ENCODE measurements around the gene NIT1. TPM values are rescaled to one million over a fixed set of nuclear protein-coding genes. Genes with fewer than 3 reads are reported as not detected.

Gene NIT1
- total and polyA plus RNA-seq, 10 of the 15 experiments (the other 5 are each of a cell fraction or from before 2014, with no cell fraction given), result 19.2 to 54.4 (median 28.3) TPM

DNA sequence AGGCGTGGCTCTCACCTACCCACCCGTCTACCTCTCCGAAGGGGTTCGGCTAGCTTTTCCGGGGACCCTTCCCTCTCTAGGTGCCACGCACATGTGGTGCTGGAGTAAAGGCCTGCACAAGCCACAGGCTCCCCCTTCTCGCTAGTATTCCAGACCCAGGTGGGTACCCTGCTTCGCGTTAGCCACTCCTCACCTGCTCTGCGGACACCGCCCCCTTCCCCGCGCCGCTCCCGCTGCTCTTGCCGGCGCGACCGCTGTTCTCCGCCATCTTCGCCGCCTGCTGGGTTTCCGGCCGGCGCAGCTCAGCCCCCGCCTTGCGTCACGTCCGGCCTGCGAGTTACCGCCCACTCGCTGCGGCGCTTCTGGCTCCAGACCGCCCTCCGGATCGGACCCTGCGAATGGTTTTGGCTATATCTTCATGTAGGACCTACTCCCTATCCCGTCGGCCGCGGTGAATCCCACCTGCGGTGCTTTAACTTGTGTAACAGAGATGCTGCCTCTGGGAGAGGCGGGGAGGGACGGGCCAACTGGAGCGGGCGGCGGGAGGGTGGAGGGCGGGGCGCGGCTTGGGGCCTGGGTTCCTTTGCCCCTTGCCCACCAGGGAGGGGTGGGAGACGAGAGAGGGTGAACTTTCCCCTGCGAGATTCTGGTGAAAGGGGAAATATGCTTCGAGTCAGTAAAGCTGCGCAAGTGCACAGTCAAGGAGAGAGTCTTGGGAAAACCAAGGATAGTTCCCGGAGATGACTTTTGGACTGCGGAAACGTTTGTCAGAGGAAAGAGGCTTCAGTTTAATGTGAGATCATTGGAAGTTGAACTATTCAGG lies at the start of gene NIT1, which contains the start of gene PFDN2 (continued):
- TF ChIP-seq ATF2 (IDR thresholded peaks at IDR 0.05; ENCODE audit: low read length) (no peak), YBX1 (IDR thresholded peaks at IDR 0.05) (no peak), PML (IDR thresholded peaks at IDR 0.05; ENCODE audit: low read length) (peak; percentile 48; the same call in 1 of the 2 replicates), SIN3A (IDR thresholded peaks at IDR 0.05; ENCODE audit: low read depth, low read length) (peak; percentile 75; the same call in 1 of the 2 replicates), PKNOX1 (IDR thresholded peaks at IDR 0.05) (no peak), USF2 (IDR thresholded peaks at IDR 0.05; ENCODE audit: borderline replicate concordance, low read depth, low read length) (no peak), RELA (IDR thresholded peaks at IDR 0.05; ENCODE audit: borderline replicate concordance, partially characterized antibody) (no peak), EP300 (IDR thresholded peaks at IDR 0.05; ENCODE audit: borderline replicate concordance in 1 of 2, control insufficient read depth in 1 of 2, low read depth in 2 of 2, low read length in 2 of 2) (no peak), ZSCAN29 (IDR thresholded peaks at IDR 0.05) (no peak), RAD51 (IDR thresholded peaks at IDR 0.05) (no peak), FOXM1 (IDR thresholded peaks at IDR 0.05; ENCODE audit: low read depth, low read length) (no peak), TCF3 (IDR thresholded peaks at IDR 0.05; ENCODE audit: borderline replicate concordance, insufficient read depth, low read depth, low read length) (0 out of 2 replicates have a peak, but pooled peaks have one; percentile 22), ZNF687 (IDR thresholded peaks at IDR 0.05) (no peak; the same call in 1 of the 2 replicates), TCF12 (IDR thresholded peaks at IDR 0.05; ENCODE audit: low read depth, low read length) (peak; percentile 22; the same call in 1 of the 2 replicates)
- TF ChIP-seq, protein P1, sequence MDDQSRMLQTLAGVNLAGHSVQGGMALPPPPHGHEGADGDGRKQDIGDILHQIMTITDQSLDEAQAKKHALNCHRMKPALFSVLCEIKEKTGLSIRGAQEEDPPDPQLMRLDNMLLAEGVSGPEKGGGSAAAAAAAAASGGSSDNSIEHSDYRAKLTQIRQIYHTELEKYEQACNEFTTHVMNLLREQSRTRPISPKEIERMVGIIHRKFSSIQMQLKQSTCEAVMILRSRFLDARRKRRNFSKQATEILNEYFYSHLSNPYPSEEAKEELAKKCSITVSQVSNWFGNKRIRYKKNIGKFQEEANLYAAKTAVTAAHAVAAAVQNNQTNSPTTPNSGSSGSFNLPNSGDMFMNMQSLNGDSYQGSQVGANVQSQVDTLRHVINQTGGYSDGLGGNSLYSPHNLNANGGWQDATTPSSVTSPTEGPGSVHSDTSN (IDR thresholded peaks at IDR 0.05; ENCODE audit: insufficient replicate concordance, low read depth, low read length), result no peak

Measured in GM12878 (cell line).